ENCODE measurements around the gene HAPSTR1. TPM values are rescaled to one million over a fixed set of nuclear protein-coding genes. Genes with fewer than 3 reads are reported as not detected.

Gene HAPSTR1
- polyA plus RNA-seq, 1 of the 3 experiments (the other 2 are of a cell fraction) = 7.0 TPM

GRCh38 chr16:9134739-9135138 is 43.3 kb downstream of the HAPSTR1 start (continued):
- TF ChIP-seq USF1 (IDR thresholded peaks at IDR 0.05; ENCODE audit: borderline replicate concordance, low read depth) = peak; percentile 27; the same call in 1 of the 2 replicates
- no peak for TF ChIP-seq ELF1 (IDR thresholded peaks at IDR 0.05)
- no peak for TF ChIP-seq RXRA (IDR thresholded peaks at IDR 0.05; ENCODE audit: borderline replicate concordance, low read depth)
- peak; percentile 87 for TF ChIP-seq RAD21 (IDR thresholded peaks at IDR 0.05; ENCODE audit: low read length)
- TF ChIP-seq FOXJ3 (CRISPR knock-in tag; IDR thresholded peaks at IDR 0.05) = no peak
- TF ChIP-seq TAF1 (IDR thresholded peaks at IDR 0.05; ENCODE audit: borderline replicate concordance, low read depth, low read length) = no peak
- no peak for TF ChIP-seq EP300 (IDR thresholded peaks at IDR 0.05; ENCODE audit: borderline replicate concordance in 1 of 2, low read depth in 1 of 2, low read length in 1 of 2)
- peak; percentile 21 for TF ChIP-seq CHD2 (IDR thresholded peaks at IDR 0.05; ENCODE audit: low read length, partially characterized antibody)
- no peak for TF ChIP-seq NRF1 (IDR thresholded peaks at IDR 0.05; ENCODE audit: low read depth, low read length)

- H3K4me3 ChIP-seq (ENCODE audit: low read depth in 2 of 2, low read length in 1 of 2) = no peak overlapping the region
- ChIA-PET POLR2A (no interaction called here), CTCF (interaction anchor here (0.7 to 3.3 kb wide), 9 partner anchors 10 to 342 kb away, joined by 3 to 27 read pairs (median 6); no protein-coding TSS in a partner anchor)
- no peaks in the 10 kb centered on the region for H3K27me3 ChIP-seq (ENCODE audit: insufficient read depth)
- H3K36me3 ChIP-seq (replicated peaks in 1 of 2; ENCODE audit: control insufficient read depth in 1 of 2, insufficient read depth in 2 of 2, low read length in 1 of 2) = peaks cover 0 to 3% of the 10 kb centered on the region in 2 experiments
- no peaks in the 10 kb centered on the region for H3F3A ChIP-seq (replicated peaks; ENCODE audit: insufficient read depth)
- peak overlapping the region; percentile 27 to 29 for H3K27ac ChIP-seq (ENCODE audit: low read depth in 2 of 2, low read length in 1 of 2)
- no peak overlapping the region for H3K9ac ChIP-seq
- 40% methylated on average over 8 of the region's 8 CpGs for WGBS (ENCODE audit: low lambda C conversion rate)
- H3K79me2 ChIP-seq (ENCODE audit: insufficient read depth) = peaks cover 22% of the 10 kb centered on the region
- H4K20me1 ChIP-seq (ENCODE audit: insufficient read depth) = peaks cover 19% of the 10 kb centered on the region
- TF ChIP-seq ZBTB33 (IDR thresholded peaks at IDR 0.05; ENCODE audit: borderline replicate concordance, low read depth) = no peak
- no peak for TF ChIP-seq CHD2 (IDR thresholded peaks at IDR 0.05; ENCODE audit: low read length, partially characterized antibody)
- TF ChIP-seq TCF12 (IDR thresholded peaks at IDR 0.05) = peak; percentile 63
- 0 out of 2 replicates have a peak, but pooled peaks have one; percentile 5 for TF ChIP-seq PBX3 (IDR thresholded peaks at IDR 0.05)
- no peak for TF ChIP-seq YY1 (IDR thresholded peaks at IDR 0.05; ENCODE audit: low read depth)
- H3K9me3 ChIP-seq = no peaks in the 10 kb centered on the region
- peaks cover 0 to 10% of the 10 kb centered on the region in 2 experiments; a peak in 2 of 4 replicates for H3K4me1 ChIP-seq (ENCODE audit: control insufficient read depth in 1 of 2, insufficient read depth in 2 of 2, low read depth in 1 of 2, low read length in 1 of 2)
- H2AFZ ChIP-seq (ENCODE audit: low read depth) = no peak overlapping the region
- no peaks in the 10 kb centered on the region for H3K9me2 ChIP-seq
- H3K4me2 ChIP-seq = no peak overlapping the region
- no peak for DNase-seq
These were observed 44.4 kb downstream of the HAPSTR1 start for GRCh38 chr16:9135797-9136196.
